Measurements from ENCODE around the gene PLCL2. TPM values are rescaled to one million over a fixed set of nuclear protein-coding genes. Genes with fewer than 3 reads are reported as not detected.

The PLCL2 gene
- total and polyA plus RNA-seq, 7 donors: 8.0 to 12.6 (median 11.6) TPM

DNA sequence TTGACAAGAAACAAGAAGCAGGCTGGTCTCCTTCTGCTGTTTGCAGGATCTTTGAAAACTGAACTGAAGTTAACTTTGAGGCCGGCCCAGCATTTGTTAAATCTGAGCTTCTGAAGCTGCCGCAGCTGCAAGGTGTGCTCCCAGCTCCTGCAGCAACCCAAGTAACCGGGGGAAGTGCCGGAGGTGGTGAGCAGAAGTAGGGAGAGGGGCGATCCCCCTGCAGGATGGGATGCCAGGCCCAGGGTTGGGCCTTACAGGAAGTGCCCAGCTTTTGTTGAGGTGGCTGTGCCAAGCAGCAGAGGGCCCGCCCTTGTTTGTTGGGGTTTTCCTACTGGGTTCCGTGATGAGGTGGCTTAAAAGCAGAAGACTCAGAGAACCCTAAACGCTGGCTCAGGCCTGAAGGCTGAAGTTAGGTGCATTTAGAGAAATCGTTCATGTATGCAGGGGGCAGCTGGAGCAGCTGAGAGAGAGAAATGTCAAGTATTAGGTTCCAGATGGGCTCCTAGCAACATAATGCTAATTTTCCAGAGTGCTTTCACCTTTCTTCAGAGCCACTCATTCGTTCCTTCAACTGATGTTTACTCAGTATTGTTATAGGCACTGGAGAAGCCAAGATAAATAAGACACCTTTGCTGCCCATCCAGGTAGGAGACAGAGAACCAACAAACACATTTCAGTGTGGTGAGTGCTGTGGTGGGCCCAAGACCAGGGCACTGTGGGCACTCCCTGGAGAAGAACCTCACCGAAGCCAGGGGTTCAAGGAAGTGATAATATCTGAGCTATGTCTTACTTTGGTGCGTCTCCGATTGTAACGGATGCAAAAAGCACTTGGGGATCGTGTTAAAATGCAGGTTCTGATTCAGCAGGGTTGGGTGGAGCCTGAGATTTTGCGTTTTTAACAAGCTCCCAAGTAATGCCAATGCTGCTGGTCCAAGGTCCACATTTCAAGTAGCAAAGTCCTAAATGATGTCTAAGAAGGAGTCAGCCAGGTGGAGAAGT is 42.2 kb upstream of the PLCL2 start:
- 38 to 40% methylated on average over 16 of the region's 16 CpGs for WGBS, 2 donors
- Histone ChIP-seq H3K27me3 (no peaks in the 10 kb centered on the region), H3K9me3 (no peaks in the 10 kb centered on the region), H3K4me3 (no peak overlapping the region), H3K36me3 (no peaks in the 10 kb centered on the region), H3K27ac (peak overlapping the region; percentile 35 to 60 (median 47)), H3K4me1 (peaks cover 0 to 28% (median 12%) of the 10 kb centered on the region in 4 donors)
- TF ChIP-seq EP300 (IDR thresholded peaks at IDR 0.05) (no peak), POLR2AphosphoS5 (IDR thresholded peaks at IDR 0.05) (no peak), POLR2A (IDR thresholded peaks at IDR 0.05) (no peak)
- TF ChIP-seq, protein P1, sequence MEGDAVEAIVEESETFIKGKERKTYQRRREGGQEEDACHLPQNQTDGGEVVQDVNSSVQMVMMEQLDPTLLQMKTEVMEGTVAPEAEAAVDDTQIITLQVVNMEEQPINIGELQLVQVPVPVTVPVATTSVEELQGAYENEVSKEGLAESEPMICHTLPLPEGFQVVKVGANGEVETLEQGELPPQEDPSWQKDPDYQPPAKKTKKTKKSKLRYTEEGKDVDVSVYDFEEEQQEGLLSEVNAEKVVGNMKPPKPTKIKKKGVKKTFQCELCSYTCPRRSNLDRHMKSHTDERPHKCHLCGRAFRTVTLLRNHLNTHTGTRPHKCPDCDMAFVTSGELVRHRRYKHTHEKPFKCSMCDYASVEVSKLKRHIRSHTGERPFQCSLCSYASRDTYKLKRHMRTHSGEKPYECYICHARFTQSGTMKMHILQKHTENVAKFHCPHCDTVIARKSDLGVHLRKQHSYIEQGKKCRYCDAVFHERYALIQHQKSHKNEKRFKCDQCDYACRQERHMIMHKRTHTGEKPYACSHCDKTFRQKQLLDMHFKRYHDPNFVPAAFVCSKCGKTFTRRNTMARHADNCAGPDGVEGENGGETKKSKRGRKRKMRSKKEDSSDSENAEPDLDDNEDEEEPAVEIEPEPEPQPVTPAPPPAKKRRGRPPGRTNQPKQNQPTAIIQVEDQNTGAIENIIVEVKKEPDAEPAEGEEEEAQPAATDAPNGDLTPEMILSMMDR (IDR thresholded peaks at IDR 0.05): no peak
- DNase-seq: peak; percentile 71
- intact Hi-C loops (cut with DNase I): loop anchor here (5.0 kb wide), 1 partner anchor 40 kb away; the partner anchor contains the start of gene PLCL2

DNA sequence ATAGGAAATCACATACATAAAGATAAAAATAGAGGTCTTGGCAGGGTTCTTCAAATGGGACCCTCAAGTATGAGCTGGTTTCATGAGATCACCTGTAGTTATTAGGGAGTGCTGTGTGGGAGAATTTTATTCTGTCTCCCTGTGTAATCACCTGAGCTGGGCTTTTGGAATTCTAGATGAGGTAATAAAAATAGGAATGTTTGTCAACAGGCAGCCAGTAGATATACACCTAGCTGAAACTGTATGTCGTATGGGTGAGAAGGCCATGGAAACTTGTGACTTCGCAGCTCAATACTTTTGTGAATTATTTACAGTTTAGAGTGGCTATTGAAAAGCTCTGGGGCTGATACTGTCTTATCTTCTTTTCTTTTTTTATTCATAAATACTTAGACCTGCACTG is 40.5 kb upstream of the PLCL2 start:
- Histone ChIP-seq H3K4me3 (no peak overlapping the region), H3K27me3 (no peaks in the 10 kb centered on the region), H3K4me1 (peaks cover 0 to 15% (median 7%) of the 10 kb centered on the region in 4 donors), H3K36me3 (no peaks in the 10 kb centered on the region), H3K27ac (no peak overlapping the region), H3K9me3 (no peaks in the 10 kb centered on the region)
- TF ChIP-seq EP300 (IDR thresholded peaks at IDR 0.05) (no peak), POLR2A (IDR thresholded peaks at IDR 0.05) (no peak), POLR2AphosphoS5 (IDR thresholded peaks at IDR 0.05) (no peak)
- TF ChIP-seq, protein P1 (IDR thresholded peaks at IDR 0.05): no peak
- 83 to 91% methylated on average over 2 of the region's 2 CpGs for WGBS, 2 donors
- intact Hi-C loops (cut with DNase I): loop anchor here (5.0 kb wide), 1 partner anchor 38 kb away; the partner anchor contains the start of gene PLCL2
- DNase-seq: no peak

DNA sequence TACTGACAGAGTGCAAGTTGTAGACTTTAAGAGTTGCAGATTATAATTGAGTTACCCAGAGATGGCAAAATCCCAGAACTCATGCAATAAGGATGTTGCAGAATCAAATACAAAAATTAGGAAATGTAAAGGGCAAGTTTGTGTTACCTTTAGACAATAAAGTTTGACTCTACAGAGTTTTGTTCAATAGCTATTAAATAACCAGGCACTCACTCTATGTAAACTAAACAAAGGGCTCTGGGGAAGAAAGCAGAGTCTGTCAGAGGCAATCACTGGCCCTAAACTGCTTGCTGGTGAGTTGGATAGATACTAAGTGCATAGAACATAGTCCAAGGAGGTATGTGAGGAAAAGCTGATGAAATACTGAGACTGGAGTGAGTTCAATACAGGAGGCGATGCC is 40.0 kb upstream of the PLCL2 start:
- H3K4me3 ChIP-seq: no peak overlapping the region
- intact Hi-C loops (cut with DNase I): loop anchor here (5.0 kb wide), 1 partner anchor 38 kb away; the partner anchor contains the start of gene PLCL2
- H3K27me3 ChIP-seq: no peaks in the 10 kb centered on the region
- H3K27ac ChIP-seq: no peak overlapping the region
- H3K36me3 ChIP-seq: no peaks in the 10 kb centered on the region
- H3K4me1 ChIP-seq: peaks cover 0 to 15% (median 6%) of the 10 kb centered on the region in 4 donors
- DNase-seq: no peak
- no peaks in the 10 kb centered on the region for H3K9me3 ChIP-seq
- 97 to 100% methylated on average over 1 of the region's 1 CpG for WGBS, 2 donors
- TF ChIP-seq, protein P1 (IDR thresholded peaks at IDR 0.05): no peak
- no peak for TF ChIP-seq POLR2AphosphoS5 (IDR thresholded peaks at IDR 0.05)
- TF ChIP-seq EP300 (IDR thresholded peaks at IDR 0.05): no peak
- no peak for TF ChIP-seq POLR2A (IDR thresholded peaks at IDR 0.05)

DNA sequence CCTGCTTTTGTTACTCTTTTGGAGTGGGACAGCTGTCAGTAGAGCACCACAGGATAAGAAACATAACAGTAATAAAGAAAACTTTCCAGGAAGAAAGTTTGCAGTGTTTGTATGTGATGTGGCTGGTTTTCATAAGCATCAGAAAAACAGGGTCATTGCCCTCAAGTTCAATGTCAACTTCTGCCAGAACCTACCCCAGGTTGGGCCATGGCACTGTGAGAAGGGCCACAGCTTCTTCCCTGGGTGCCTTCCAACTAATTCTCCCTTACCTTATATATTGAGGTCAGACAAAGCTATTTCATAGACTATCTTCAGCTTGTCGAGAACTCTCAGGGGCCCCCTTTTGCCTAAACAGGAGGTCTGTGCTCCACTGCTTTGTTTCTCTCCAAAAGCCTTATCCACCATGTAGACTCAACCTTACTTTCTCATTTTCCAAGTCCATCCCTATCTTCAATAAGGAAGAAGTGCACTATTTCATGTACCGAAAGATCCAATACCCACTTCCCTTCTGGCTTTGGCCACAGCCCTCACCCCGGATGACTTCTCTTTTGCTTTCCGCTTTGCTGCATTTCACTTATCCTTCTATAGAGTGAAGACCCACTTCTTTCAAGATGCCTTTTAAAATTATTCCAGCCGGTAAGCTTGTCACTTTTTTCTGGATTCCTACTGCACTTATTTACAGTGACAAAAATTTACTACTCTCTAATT is 38.2 kb upstream of the PLCL2 start:
- no peak overlapping the region for H3K27ac ChIP-seq
- peaks cover 0 to 14% (median 5%) of the 10 kb centered on the region in 4 donors for H3K4me1 ChIP-seq
- intact Hi-C loops (cut with DNase I): no loop called here
- no peaks in the 10 kb centered on the region for H3K27me3 ChIP-seq
- TF ChIP-seq POLR2A (IDR thresholded peaks at IDR 0.05) (no peak), EP300 (IDR thresholded peaks at IDR 0.05) (no peak), POLR2AphosphoS5 (IDR thresholded peaks at IDR 0.05) (no peak)
- TF ChIP-seq, protein P1 (IDR thresholded peaks at IDR 0.05): no peak
- DNase-seq: no peak
- no peaks in the 10 kb centered on the region for H3K36me3 ChIP-seq
- H3K9me3 ChIP-seq: no peaks in the 10 kb centered on the region
- WGBS, 2 donors: 80 to 95% methylated on average over 5 of the region's 5 CpGs
- H3K4me3 ChIP-seq: no peak overlapping the region
